ENCODE results near the gene COL10A1. TPM values are rescaled to one million over a fixed set of nuclear protein-coding genes. Genes with fewer than 3 reads are reported as not detected.

The COL10A1 gene
- total and polyA plus RNA-seq, 10 of the 15 experiments (the other 5 are each of a cell fraction or from before 2014, with no cell fraction given) = 0.02 to 0.33 (median 0.06) TPM; not detected in 5

GRCh38 chr6:116145803-116146675 is 20.1 kb upstream of the COL10A1 start (continued):
- TF ChIP-seq, protein P1, sequence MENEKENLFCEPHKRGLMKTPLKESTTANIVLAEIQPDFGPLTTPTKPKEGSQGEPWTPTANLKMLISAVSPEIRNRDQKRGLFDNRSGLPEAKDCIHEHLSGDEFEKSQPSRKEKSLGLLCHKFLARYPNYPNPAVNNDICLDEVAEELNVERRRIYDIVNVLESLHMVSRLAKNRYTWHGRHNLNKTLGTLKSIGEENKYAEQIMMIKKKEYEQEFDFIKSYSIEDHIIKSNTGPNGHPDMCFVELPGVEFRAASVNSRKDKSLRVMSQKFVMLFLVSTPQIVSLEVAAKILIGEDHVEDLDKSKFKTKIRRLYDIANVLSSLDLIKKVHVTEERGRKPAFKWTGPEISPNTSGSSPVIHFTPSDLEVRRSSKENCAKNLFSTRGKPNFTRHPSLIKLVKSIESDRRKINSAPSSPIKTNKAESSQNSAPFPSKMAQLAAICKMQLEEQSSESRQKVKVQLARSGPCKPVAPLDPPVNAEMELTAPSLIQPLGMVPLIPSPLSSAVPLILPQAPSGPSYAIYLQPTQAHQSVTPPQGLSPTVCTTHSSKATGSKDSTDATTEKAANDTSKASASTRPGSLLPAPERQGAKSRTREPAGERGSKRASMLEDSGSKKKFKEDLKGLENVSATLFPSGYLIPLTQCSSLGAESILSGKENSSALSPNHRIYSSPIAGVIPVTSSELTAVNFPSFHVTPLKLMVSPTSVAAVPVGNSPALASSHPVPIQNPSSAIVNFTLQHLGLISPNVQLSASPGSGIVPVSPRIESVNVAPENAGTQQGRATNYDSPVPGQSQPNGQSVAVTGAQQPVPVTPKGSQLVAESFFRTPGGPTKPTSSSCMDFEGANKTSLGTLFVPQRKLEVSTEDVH (IDR thresholded peaks at IDR 0.05; ENCODE audit: low read depth, partially characterized antibody) = no peak
- no peak for TF ChIP-seq ATF7 (IDR thresholded peaks at IDR 0.05; ENCODE audit: low read depth)
- TF ChIP-seq STAT3 (IDR thresholded peaks at IDR 0.05; ENCODE audit: low read depth, low read length) = no peak
- no peak for TF ChIP-seq POLR2AphosphoS5 (IDR thresholded peaks at IDR 0.05; ENCODE audit: low read length)

GRCh38 chr6:116144605-116145004 is 18.7 kb upstream of the COL10A1 start:
- intact Hi-C loops (cut with micrococcal nuclease; ENCODE audit: unreplicated experiment) (no loop called here), in situ Hi-C loops (cut with MboI) (no loop called here)
- no peaks in the 10 kb centered on the region for H3K36me3 ChIP-seq (ENCODE audit: control insufficient read depth in 2 of 2, insufficient read depth in 2 of 2, low read length in 1 of 2)
- no peaks in the 10 kb centered on the region for H3K79me2 ChIP-seq (ENCODE audit: control insufficient read depth, insufficient read depth, low read length)
- H3K4me3 ChIP-seq = no peak overlapping the region
- no peak overlapping the region for H2AFZ ChIP-seq (ENCODE audit: control insufficient read depth, low read depth, low read length)
- RAD21 ChIA-PET (ENCODE audit: unreplicated experiment) = no interaction called here
- H3K4me2 ChIP-seq (ENCODE audit: control insufficient read depth, insufficient read depth) = no peak overlapping the region
- WGBS (ENCODE audit: insufficient coverage, insufficient replicate concordance, low lambda C conversion rate, missing lambda C conversion rate) = 74% methylated on average over 3 of the region's 3 CpGs
- no peaks in the 10 kb centered on the region for H4K20me1 ChIP-seq (ENCODE audit: control insufficient read depth, insufficient read depth)
- FAIRE-seq = no peak
- CTCF ChIA-PET = no interaction called here
- no peaks in the 10 kb centered on the region for H3K9me3 ChIP-seq (replicated peaks; ENCODE audit: control insufficient read depth, insufficient read depth, low read length)
- POLR2A ChIA-PET = no interaction called here
- no peaks in the 10 kb centered on the region for H3K4me1 ChIP-seq (ENCODE audit: control insufficient read depth, insufficient read depth, low read length)
- no peak overlapping the region for H3K27ac ChIP-seq (ENCODE audit: control insufficient read depth, insufficient read depth)
- ATAC-seq = no peak
- no TSS peak for BruUV-seq (replicated peaks)
- DNase-seq (ENCODE audit: low read depth, low spot score) = no peak
- H3K9ac ChIP-seq (ENCODE audit: control insufficient read depth, insufficient read depth, low read length) = no peak overlapping the region
- no peaks in the 10 kb centered on the region for H3K27me3 ChIP-seq (replicated peaks in 1 of 2; ENCODE audit: control insufficient read depth in 2 of 2, insufficient read depth in 2 of 2, low read length in 1 of 2)
- SMC1A ChIA-PET (ENCODE audit: uncharacterized antibody, unreplicated experiment) = interaction anchor here (1.0 to 1.2 kb wide), 2 partner anchors 9 to 13 kb away, joined by 3 to 4 read pairs; no protein-coding TSS in a partner anchor
- TF ChIP-seq NFIC (IDR thresholded peaks at IDR 0.05; ENCODE audit: low read depth, low read length) = no peak
- TF ChIP-seq MEF2B (IDR thresholded peaks at IDR 0.05; ENCODE audit: partially characterized antibody, poor library complexity, severe bottlenecking) = no peak
- TF ChIP-seq, protein P2, sequence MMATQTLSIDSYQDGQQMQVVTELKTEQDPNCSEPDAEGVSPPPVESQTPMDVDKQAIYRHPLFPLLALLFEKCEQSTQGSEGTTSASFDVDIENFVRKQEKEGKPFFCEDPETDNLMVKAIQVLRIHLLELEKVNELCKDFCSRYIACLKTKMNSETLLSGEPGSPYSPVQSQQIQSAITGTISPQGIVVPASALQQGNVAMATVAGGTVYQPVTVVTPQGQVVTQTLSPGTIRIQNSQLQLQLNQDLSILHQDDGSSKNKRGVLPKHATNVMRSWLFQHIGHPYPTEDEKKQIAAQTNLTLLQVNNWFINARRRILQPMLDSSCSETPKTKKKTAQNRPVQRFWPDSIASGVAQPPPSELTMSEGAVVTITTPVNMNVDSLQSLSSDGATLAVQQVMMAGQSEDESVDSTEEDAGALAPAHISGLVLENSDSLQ (IDR thresholded peaks at IDR 0.05) = no peak
- no peak for TF ChIP-seq KAT2A (conservative IDR thresholded peaks at IDR 0.05; ENCODE audit: control insufficient read depth, low read depth, low read length)
- TF ChIP-seq SUZ12 (IDR thresholded peaks at IDR 0.05; ENCODE audit: unreplicated experiment) = no peak
- TF ChIP-seq, protein P3, sequence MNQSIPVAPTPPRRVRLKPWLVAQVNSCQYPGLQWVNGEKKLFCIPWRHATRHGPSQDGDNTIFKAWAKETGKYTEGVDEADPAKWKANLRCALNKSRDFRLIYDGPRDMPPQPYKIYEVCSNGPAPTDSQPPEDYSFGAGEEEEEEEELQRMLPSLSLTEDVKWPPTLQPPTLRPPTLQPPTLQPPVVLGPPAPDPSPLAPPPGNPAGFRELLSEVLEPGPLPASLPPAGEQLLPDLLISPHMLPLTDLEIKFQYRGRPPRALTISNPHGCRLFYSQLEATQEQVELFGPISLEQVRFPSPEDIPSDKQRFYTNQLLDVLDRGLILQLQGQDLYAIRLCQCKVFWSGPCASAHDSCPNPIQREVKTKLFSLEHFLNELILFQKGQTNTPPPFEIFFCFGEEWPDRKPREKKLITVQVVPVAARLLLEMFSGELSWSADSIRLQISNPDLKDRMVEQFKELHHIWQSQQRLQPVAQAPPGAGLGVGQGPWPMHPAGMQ (IDR thresholded peaks at IDR 0.05; ENCODE audit: borderline replicate concordance) = no peak
- no peak for TF ChIP-seq IRF3 (IDR thresholded peaks at IDR 0.05)
- TF ChIP-seq, protein P4, sequence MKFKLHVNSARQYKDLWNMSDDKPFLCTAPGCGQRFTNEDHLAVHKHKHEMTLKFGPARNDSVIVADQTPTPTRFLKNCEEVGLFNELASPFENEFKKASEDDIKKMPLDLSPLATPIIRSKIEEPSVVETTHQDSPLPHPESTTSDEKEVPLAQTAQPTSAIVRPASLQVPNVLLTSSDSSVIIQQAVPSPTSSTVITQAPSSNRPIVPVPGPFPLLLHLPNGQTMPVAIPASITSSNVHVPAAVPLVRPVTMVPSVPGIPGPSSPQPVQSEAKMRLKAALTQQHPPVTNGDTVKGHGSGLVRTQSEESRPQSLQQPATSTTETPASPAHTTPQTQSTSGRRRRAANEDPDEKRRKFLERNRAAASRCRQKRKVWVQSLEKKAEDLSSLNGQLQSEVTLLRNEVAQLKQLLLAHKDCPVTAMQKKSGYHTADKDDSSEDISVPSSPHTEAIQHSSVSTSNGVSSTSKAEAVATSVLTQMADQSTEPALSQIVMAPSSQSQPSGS (IDR thresholded peaks at IDR 0.05; ENCODE audit: low read length) = no peak
- no peak for TF ChIP-seq CREB1 (IDR thresholded peaks at IDR 0.05; ENCODE audit: low read depth)
- TF ChIP-seq SREBF1 (IDR thresholded peaks at IDR 0.05; ENCODE audit: low read length) = no peak
- no peak for TF ChIP-seq ZNF217 (IDR thresholded peaks at IDR 0.05)
